IMR-90 (cell line): ENCODE results near the gene SPATS2L. TPM values are rescaled to one million over a fixed set of nuclear protein-coding genes. Genes with fewer than 3 reads are reported as not detected.

ENCODE experiments used
- ATAC-seq: fragments of 200-7000 bp; cut with Tn5 transposase; 2 replicates; pipeline ENCODE4 v1.9.1; 2020; ENCODE audit warnings: low read depth, mild to moderate bottlenecking, moderate library complexity
- BruUV-seq: library from RNA; stranded (reverse); fragments of 400-500 nt; replicated peaks from 2 replicates; lab custom pipeline; 2021; lab: Mats Ljungman, UMichigan
- CTCF ChIA-PET: fragments of 300-600 bp; formaldehyde crosslinking; extraction: SDS; loops from one replicate; lab custom pipeline; 2021; ENCODE audit warnings: antibody characterized with exemption; lab: Yijun Ruan, JAX
- POLR2A ChIA-PET: fragments of 300-600 bp; sonication (Branson Sonifier 250); formaldehyde crosslinking; loops from one replicate; lab custom pipeline; 2022; ENCODE audit warnings: antibody characterized with exemption; ENCODE audit not compliant: unreplicated experiment; lab: Charles Lee
- DNase-seq: peaks from one replicate; pipeline ENCODE4 v3.0.0; 2013
- H2AFZ ChIP-seq: replicated peaks from 2 replicates; pipeline ENCODE3; 2013; ENCODE audit warnings: low read length, mild to moderate bottlenecking; ENCODE audit not compliant: poor library complexity
- H2AK5ac ChIP-seq: 2 replicates; pipeline ENCODE4 v1.6.1; 2013; ENCODE audit warnings: low read depth, low read length, inconsistent platforms
- H2AK9ac ChIP-seq: replicated peaks from 2 replicates; pipeline ENCODE3; 2013; ENCODE audit warnings: mild to moderate bottlenecking, low read depth, low read length, moderate library complexity; ENCODE audit not compliant: poor library complexity
- H2BK120ac ChIP-seq: 2 replicates; pipeline ENCODE4 v1.6.1; 2013; ENCODE audit warnings: low read depth, low read length, inconsistent platforms
- H2BK15ac ChIP-seq: 3 replicates; pipeline ENCODE4 v1.6.1; 2013; ENCODE audit warnings: low read depth, low read length, inconsistent platforms
- H2BK20ac ChIP-seq: 2 replicates; pipeline ENCODE4 v1.6.1; 2013; ENCODE audit warnings: low read depth, mild to moderate bottlenecking, inconsistent platforms, low read length, moderate library complexity
- H2BK5ac ChIP-seq: 2 replicates; pipeline ENCODE4 v1.6.1; 2013; ENCODE audit warnings: mild to moderate bottlenecking, low read depth, low read length, inconsistent platforms; ENCODE audit not compliant: poor library complexity, severe bottlenecking
- H3K14ac ChIP-seq: replicated peaks from 2 replicates; pipeline ENCODE4 v1.6.1; 2013; ENCODE audit warnings: low read depth, low read length, inconsistent platforms
- H3K18ac ChIP-seq: 2 replicates; pipeline ENCODE4 v1.6.1; 2013; ENCODE audit warnings: low read depth, low read length, control low read depth
- H3K23ac ChIP-seq: 2 replicates; pipeline ENCODE4 v1.6.1; 2013; ENCODE audit warnings: low read depth, low read length, inconsistent platforms
- H3K27ac ChIP-seq: 2 replicates; pipeline ENCODE4 v1.5.1; 2013; ENCODE audit warnings: mild to moderate bottlenecking, control low read depth, low read length; ENCODE audit not compliant: insufficient read depth
- H3K27me3 ChIP-seq: 2 replicates; pipeline ENCODE4 v1.6.1; 2013; ENCODE audit warnings: low read length; ENCODE audit not compliant: control insufficient read depth, insufficient read depth
- H3K36me3 ChIP-seq: 2 replicates; pipeline ENCODE4 v1.6.1; 2013; ENCODE audit warnings: low read length, mixed read lengths; ENCODE audit not compliant: control insufficient read depth, insufficient read depth
- H3K4ac ChIP-seq: 2 replicates; pipeline ENCODE4 v1.6.1; 2013; ENCODE audit warnings: low read depth, low read length, inconsistent platforms
- H3K4me1 ChIP-seq: 2 replicates; pipeline ENCODE4 v1.6.1; 2013; ENCODE audit warnings: low read length, mixed read lengths; ENCODE audit not compliant: control insufficient read depth, insufficient read depth
- H3K4me2 ChIP-seq: 2 replicates; pipeline ENCODE4 v1.6.1; 2013; ENCODE audit warnings: low read depth, mild to moderate bottlenecking, control low read depth, low read length, moderate library complexity
- H3K4me3 ChIP-seq: 2 replicates; pipeline ENCODE4 v1.5.1; 2013; ENCODE audit warnings: low read depth, mild to moderate bottlenecking, control low read depth, low read length, moderate library complexity; ENCODE audit not compliant: insufficient read depth
- H3K56ac ChIP-seq: 2 replicates; pipeline ENCODE4 v1.6.1; 2013; ENCODE audit warnings: low read length, inconsistent platforms; ENCODE audit not compliant: insufficient read depth; ENCODE audit errors: extremely low read depth
- H3K79me1 ChIP-seq, 2 experiments: 2 replicates each; pipeline ENCODE4 v1.6.1; 2013; ENCODE audit warnings: low read length in 2 of 2, inconsistent platforms in 1 of 2, low read depth in 1 of 2
- H3K9ac ChIP-seq: 2 replicates; pipeline ENCODE4 v1.6.1; 2013; ENCODE audit warnings: low read depth, low read length, control low read depth
- H3K9me1 ChIP-seq: 2 replicates; pipeline ENCODE4 v1.6.1; 2013; ENCODE audit warnings: low read length, inconsistent platforms; ENCODE audit not compliant: insufficient read depth
- H3K9me3 ChIP-seq: 2 replicates; pipeline ENCODE4 v1.6.1; 2013; ENCODE audit warnings: low read length; ENCODE audit not compliant: control insufficient read depth, insufficient read depth
- H4K20me1 ChIP-seq: 2 replicates; pipeline ENCODE4 v1.6.1; 2013; ENCODE audit warnings: low read length, inconsistent platforms; ENCODE audit not compliant: insufficient read depth
- H4K5ac ChIP-seq: 2 replicates; pipeline ENCODE4 v1.6.1; 2013; ENCODE audit warnings: mild to moderate bottlenecking, low read depth, low read length, control low read depth
- H4K8ac ChIP-seq, 2 experiments: 2 replicates each; pipeline ENCODE4 v1.6.1; 2013; ENCODE audit warnings: low read depth in 2 of 2, low read length in 2 of 2, control low read depth in 1 of 2, inconsistent platforms in 1 of 2
- H4K91ac ChIP-seq: 2 replicates; pipeline ENCODE4 v1.6.1; 2013; ENCODE audit warnings: low read depth, low read length, inconsistent platforms; ENCODE audit not compliant: insufficient read depth
- BHLHE40 ChIP-seq: fragments of 150-350 bp; IDR thresholded peaks from 2 replicates; pipeline ENCODE4 v1.6.1; 2016; ENCODE audit warnings: mild to moderate bottlenecking, low read depth, low read length
- FOS ChIP-seq: fragments of 150-350 bp; IDR thresholded peaks from 2 replicates; pipeline ENCODE4 v1.6.1; 2016; ENCODE audit warnings: low read depth, low read length
- MAFK ChIP-seq: IDR thresholded peaks from 2 replicates; pipeline ENCODE4 v1.6.1; 2012; ENCODE audit warnings: low read depth, low read length, improper control_type of control experiment
- MAZ ChIP-seq: IDR thresholded peaks from 2 replicates; pipeline ENCODE4 v1.6.1; 2012; ENCODE audit warnings: low read depth, mild to moderate bottlenecking, low read length, improper control_type of control experiment, moderate library complexity, borderline replicate concordance
- MXI1 ChIP-seq: IDR thresholded peaks from 2 replicates; pipeline ENCODE4 v1.6.1; 2012; ENCODE audit warnings: low read depth, mild to moderate bottlenecking, low read length, moderate library complexity, borderline replicate concordance
- POLR2A ChIP-seq: IDR thresholded peaks from 2 replicates; pipeline ENCODE4 v1.6.1; 2012; ENCODE audit warnings: mild to moderate bottlenecking, low read depth, low read length
- RAD21 ChIP-seq: IDR thresholded peaks from 2 replicates; pipeline ENCODE4 v1.6.1; 2012; ENCODE audit warnings: low read length, improper control_type of control experiment
- RCOR1 ChIP-seq: IDR thresholded peaks from 2 replicates; pipeline ENCODE4 v1.6.1; 2012; ENCODE audit warnings: mild to moderate bottlenecking, low read length, improper control_type of control experiment; ENCODE audit not compliant: insufficient replicate concordance
- RFX5 ChIP-seq: IDR thresholded peaks from 2 replicates; pipeline ENCODE4 v1.8.0; 2012; ENCODE audit warnings: low read depth, mild to moderate bottlenecking, low read length, moderate library complexity
- SMC3 ChIP-seq: fragments of 150-350 bp; IDR thresholded peaks from 2 replicates; pipeline ENCODE4 v1.6.1; 2016; ENCODE audit warnings: low read depth, mild to moderate bottlenecking, antibody characterized with exemption, low read length, moderate library complexity
- WGBS, 2 experiments: methylation state at CpG; one replicate each; pipeline versions ENCODE4 v1.1.5 to v1.1.7; 2013; ENCODE audit warnings: missing lambda C conversion rate in 2 of 2; ENCODE audit not compliant: insufficient read length in 1 of 2; ENCODE audit errors: extremely low coverage in 2 of 2; 5-methylcytosine and 5-hydroxymethylcytosine counted together
- dilution Hi-C: fragments of 300-500 bp; cut with HindIII; formaldehyde crosslinking; loops from one replicate; pipeline ENCODE4 v1.14.3; 2018; ENCODE audit warnings: low sequenced_read_pairs; ENCODE audit not compliant: unreplicated experiment
- in situ Hi-C: fragments of 300-500 bp; cut with MboI; formaldehyde crosslinking; loops from 3 replicates; pipeline ENCODE4 v1.14.3; 2019; ENCODE audit warnings: low sequenced_read_pairs, inconsistent platforms, mixed read lengths
- intact Hi-C: fragments of 100-400 bp; cut with micrococcal nuclease; formaldehyde crosslinking; loops from 2 replicates; pipeline ENCODE4 v1.10.0; 2022
- polyA plus RNA-seq, 3 experiments: library from polyadenylated mRNA; depleted of rRNA; stranded (reverse); fragments of >200 nt; gene quantifications; 2 replicates each; pipeline ENCODE4 v1.2.3, GENCODE V29; 2012; ENCODE audit warnings: low replicate concordance in 1 of 3
- total RNA-seq: library from RNA; depleted of rRNA; stranded (reverse); fragments of >200 nt; gene quantifications from 2 replicates; pipeline ENCODE4 v1.2.3, GENCODE V29; 2012
- TF ChIP-seq, protein P1 (sequence below): fragments of 150-350 bp; IDR thresholded peaks from 2 replicates; pipeline ENCODE4 v1.6.1; 2016; ENCODE audit warnings: low read depth, mild to moderate bottlenecking, low read length, moderate library complexity, borderline replicate concordance
- TF ChIP-seq, protein P2 (sequence below): conservative IDR thresholded peaks from 2 replicates; pipeline ENCODE4 v1.5.1; 2012; ENCODE audit warnings: mild to moderate bottlenecking, low read depth, low read length, improper control_type of control experiment

The SPATS2L gene
- total and polyA plus RNA-seq, 2 of the 4 experiments (the other 2 are of a cell fraction), result 118 to 155 TPM

DNA sequence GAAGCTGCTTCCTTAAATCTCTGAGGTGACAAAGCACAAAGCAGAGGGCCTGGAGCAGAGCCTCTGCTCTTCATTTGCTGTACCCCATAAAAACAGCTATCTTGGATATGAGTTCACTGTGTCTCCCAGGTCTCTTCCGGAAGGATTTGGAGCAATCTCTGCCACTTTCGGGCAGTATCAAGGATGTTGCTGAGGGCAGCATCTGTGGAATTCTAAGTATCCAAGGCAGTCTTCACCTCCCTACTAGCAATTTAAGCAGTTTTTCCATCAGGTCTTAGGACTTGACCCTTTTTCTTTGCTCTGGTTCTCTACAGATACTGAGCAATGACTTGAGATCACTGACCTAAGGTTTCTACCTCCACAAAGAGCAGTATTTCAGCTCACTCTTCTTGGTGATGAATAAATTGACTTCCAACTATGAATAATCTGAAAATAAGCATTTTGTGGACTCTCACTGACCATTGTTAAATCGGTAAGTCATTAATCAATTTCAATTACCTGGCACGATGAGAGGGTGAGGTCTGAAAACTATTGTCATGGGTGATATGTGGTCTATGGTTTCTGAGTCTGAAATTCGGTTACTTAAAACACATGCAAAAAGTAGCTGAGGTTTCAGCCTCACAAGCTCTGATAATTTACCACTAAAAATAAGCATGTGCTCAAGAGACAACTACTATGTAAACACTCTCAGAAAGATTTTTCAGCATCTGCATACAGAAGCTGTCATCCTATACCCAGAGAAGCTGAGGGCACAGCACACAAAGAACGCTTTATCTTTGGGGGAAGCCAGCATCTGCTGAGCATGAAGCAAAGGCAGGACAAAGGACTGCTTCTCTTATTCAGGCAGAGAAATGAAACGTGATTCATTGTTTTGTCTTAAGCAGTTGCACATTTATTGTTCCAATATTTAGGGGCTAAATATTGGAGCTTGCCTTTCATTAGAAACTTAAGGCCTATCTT lies 32.1 kb upstream of the SPATS2L start (continued):
- no peak for TF ChIP-seq MXI1
- no peak for TF ChIP-seq SMC3

DNA sequence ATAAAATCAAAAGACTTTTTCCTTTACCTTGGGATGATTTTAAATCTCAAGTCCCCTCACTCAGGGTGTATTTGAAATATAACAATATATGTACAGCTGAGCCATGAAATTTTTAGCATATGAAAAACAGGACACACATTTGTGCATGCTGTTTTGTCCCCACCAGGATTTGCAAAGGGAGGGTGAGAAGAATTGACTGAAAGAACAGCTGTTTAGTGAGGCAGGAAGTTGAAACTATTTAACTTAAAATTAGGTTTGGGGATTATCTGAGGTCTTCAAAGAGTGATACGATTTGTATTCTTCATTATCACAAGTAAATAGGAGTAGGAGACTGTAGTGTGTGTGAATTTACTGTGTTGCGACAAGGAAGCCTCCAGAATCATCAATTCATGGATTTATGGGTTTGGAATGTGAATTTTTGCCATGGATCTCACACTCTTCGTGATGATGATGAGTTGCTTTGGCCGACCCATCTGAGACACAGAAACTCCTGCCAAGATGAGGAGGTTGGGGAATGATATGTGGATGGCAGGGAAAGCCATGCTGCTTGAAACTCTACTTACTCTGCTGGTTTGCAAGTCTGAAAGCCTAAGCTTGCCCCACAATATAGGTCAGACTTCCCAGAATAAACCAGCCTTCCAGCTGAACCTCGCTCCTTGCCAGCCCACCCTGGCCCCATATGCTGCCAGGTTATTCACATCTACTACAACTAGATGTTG lies 31.0 kb upstream of the SPATS2L start:
- Histone ChIP-seq H4K5ac (no peak overlapping the region), H3K4me2 (no peak overlapping the region), H3K9me3 (no peaks in the 10 kb centered on the region), H2BK5ac (no peak overlapping the region), H2AK5ac (no peak overlapping the region), H3K27ac (no peak overlapping the region), H2AFZ (no peak overlapping the region), H2BK20ac (no peak overlapping the region), H4K91ac (no peak overlapping the region), H3K14ac (no peak overlapping the region), H3K9me1 (no peaks in the 10 kb centered on the region), H3K36me3 (no peaks in the 10 kb centered on the region), H2BK15ac (no peak overlapping the region), H3K4me1 (no peaks in the 10 kb centered on the region; the same call in 1 of the 2 replicates), H3K27me3 (no peaks in the 10 kb centered on the region), H3K23ac (no peak overlapping the region), H4K8ac (no peak overlapping the region), H3K79me1 (no peaks in the 10 kb centered on the region), H4K20me1 (no peaks in the 10 kb centered on the region), H3K18ac (no peak overlapping the region), H2BK120ac (no peak overlapping the region), H3K9ac (no peak overlapping the region), H3K4me3 (no peak overlapping the region), H2AK9ac (no peak overlapping the region), H3K4ac (no peak overlapping the region), H3K56ac (no peak overlapping the region)
- no TSS peak for BruUV-seq
- no peak for DNase-seq
- ChIA-PET CTCF (no interaction called here), POLR2A (interaction anchor here (0.6 kb wide), 1 partner anchor 33 kb away, joined by 3 read pairs; no protein-coding TSS in a partner anchor)
- 59% methylated on average over 2 of the region's 5 CpGs; no CpG with 5 or more reads in 1 of the 2 experiments for WGBS, 2 experiments
- no peak for ATAC-seq
- dilution Hi-C loops (no loop called here), in situ Hi-C loops (no loop called here), intact Hi-C loops (no loop called here)
- TF ChIP-seq MAZ (no peak), MXI1 (no peak), MAFK (no peak), FOS (no peak), BHLHE40 (no peak), POLR2A (no peak), RAD21 (no peak), RCOR1 (no peak), RFX5 (no peak)
- TF ChIP-seq, protein P1, sequence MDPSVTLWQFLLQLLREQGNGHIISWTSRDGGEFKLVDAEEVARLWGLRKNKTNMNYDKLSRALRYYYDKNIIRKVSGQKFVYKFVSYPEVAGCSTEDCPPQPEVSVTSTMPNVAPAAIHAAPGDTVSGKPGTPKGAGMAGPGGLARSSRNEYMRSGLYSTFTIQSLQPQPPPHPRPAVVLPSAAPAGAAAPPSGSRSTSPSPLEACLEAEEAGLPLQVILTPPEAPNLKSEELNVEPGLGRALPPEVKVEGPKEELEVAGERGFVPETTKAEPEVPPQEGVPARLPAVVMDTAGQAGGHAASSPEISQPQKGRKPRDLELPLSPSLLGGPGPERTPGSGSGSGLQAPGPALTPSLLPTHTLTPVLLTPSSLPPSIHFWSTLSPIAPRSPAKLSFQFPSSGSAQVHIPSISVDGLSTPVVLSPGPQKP, result no peak
- TF ChIP-seq, protein P2, sequence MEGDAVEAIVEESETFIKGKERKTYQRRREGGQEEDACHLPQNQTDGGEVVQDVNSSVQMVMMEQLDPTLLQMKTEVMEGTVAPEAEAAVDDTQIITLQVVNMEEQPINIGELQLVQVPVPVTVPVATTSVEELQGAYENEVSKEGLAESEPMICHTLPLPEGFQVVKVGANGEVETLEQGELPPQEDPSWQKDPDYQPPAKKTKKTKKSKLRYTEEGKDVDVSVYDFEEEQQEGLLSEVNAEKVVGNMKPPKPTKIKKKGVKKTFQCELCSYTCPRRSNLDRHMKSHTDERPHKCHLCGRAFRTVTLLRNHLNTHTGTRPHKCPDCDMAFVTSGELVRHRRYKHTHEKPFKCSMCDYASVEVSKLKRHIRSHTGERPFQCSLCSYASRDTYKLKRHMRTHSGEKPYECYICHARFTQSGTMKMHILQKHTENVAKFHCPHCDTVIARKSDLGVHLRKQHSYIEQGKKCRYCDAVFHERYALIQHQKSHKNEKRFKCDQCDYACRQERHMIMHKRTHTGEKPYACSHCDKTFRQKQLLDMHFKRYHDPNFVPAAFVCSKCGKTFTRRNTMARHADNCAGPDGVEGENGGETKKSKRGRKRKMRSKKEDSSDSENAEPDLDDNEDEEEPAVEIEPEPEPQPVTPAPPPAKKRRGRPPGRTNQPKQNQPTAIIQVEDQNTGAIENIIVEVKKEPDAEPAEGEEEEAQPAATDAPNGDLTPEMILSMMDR, result no peak
